ENCODE results near the gene GRIN2A. TPM values are rescaled to one million over a fixed set of nuclear protein-coding genes. Genes with fewer than 3 reads are reported as not detected.

Gene GRIN2A
- total and polyA plus RNA-seq, 2 donors (not counting 1 experiment from before 2014, with no cell fraction given): 0.44 TPM; not detected in 1

DNA sequence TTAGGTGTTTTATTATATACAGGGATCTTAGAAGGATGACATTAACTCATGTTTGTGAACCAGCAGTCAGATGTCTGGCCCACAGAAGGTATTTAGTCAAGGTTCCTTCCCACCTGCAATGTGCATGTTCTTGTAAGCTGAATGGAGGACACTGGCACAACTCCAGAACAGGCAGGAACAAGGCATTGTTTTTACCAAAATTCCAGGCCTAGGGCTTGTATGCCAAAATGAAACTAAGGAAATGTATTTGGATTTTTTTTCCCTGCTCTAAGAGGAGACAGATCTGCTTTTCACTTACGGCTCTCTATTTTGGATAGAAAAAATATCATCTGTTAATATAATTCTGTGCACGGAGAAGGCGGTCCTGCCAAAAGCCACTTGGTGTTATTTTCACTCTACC lies 312.5 kb downstream of the GRIN2A start:
- Histone ChIP-seq H3K4me1 (ENCODE audit: control insufficient read depth in 2 of 2, insufficient read depth in 2 of 2, low read length in 2 of 2) (no peaks in the 10 kb centered on the region), H2AFZ (ENCODE audit: insufficient read depth, low read depth, low read length, poor library complexity, severe bottlenecking) (no peak overlapping the region), H3K9me3 (ENCODE audit: control extremely low read depth in 1 of 3, control insufficient read depth in 2 of 3, insufficient read depth in 1 of 3, low read length in 2 of 3) (no peaks in the 10 kb centered on the region), H3K4me2 (replicated peaks; ENCODE audit: low read depth, low read length, poor library complexity, severe bottlenecking) (no peak overlapping the region), H4K20me1 (ENCODE audit: control insufficient read depth, insufficient read depth, low read length, poor library complexity, severe bottlenecking) (no peaks in the 10 kb centered on the region), H3K27me3 (replicated peaks in 1 of 4; ENCODE audit: control extremely low read depth in 1 of 4, control insufficient read depth in 3 of 4, insufficient read depth in 4 of 4, low read length in 3 of 4) (no peaks in the 10 kb centered on the region), H3K9ac (ENCODE audit: low read length) (no peak overlapping the region), H3K79me2 (ENCODE audit: control insufficient read depth, insufficient read depth, low read length) (no peaks in the 10 kb centered on the region), H3K36me3 (replicated peaks in 1 of 2; ENCODE audit: control extremely low read depth in 1 of 2, control insufficient read depth in 1 of 2, extremely low read depth in 1 of 2, insufficient read depth in 2 of 2, low read length in 1 of 2) (no peaks in the 10 kb centered on the region), H3K4me3 (ENCODE audit: control extremely low read depth in 1 of 5, extremely low read depth in 1 of 5, insufficient read depth in 1 of 5, low read depth in 2 of 5, low read length in 4 of 5) (no peak overlapping the region), H3K27ac (ENCODE audit: low read length in 2 of 2) (no peak overlapping the region)
- POLR2A ChIA-PET: no interaction called here
- CTCF ChIA-PET: interaction anchor here (1.1 kb wide), 1 partner anchor 10 kb away, joined by 3 read pairs; no protein-coding TSS in a partner anchor
- H3K27me3 Mint-ChIP-seq: peaks cover 12% of the 10 kb centered on the region
- no peak for TF ChIP-seq EZH2 (IDR thresholded peaks at IDR 0.05; ENCODE audit: borderline replicate concordance, insufficient read depth, low read depth, low read length, poor library complexity, severe bottlenecking)
- TF ChIP-seq, protein P1, sequence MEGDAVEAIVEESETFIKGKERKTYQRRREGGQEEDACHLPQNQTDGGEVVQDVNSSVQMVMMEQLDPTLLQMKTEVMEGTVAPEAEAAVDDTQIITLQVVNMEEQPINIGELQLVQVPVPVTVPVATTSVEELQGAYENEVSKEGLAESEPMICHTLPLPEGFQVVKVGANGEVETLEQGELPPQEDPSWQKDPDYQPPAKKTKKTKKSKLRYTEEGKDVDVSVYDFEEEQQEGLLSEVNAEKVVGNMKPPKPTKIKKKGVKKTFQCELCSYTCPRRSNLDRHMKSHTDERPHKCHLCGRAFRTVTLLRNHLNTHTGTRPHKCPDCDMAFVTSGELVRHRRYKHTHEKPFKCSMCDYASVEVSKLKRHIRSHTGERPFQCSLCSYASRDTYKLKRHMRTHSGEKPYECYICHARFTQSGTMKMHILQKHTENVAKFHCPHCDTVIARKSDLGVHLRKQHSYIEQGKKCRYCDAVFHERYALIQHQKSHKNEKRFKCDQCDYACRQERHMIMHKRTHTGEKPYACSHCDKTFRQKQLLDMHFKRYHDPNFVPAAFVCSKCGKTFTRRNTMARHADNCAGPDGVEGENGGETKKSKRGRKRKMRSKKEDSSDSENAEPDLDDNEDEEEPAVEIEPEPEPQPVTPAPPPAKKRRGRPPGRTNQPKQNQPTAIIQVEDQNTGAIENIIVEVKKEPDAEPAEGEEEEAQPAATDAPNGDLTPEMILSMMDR (IDR thresholded peaks at IDR 0.05): no peak
- H3K9me3 Mint-ChIP-seq (ENCODE audit: insufficient read depth): no peaks in the 10 kb centered on the region
- no peak overlapping the region for H3K4me3 Mint-ChIP-seq
- DNase-seq (no peak), ATAC-seq (ENCODE audit: low read depth) (no peak)
- H3K4me1 Mint-ChIP-seq: no peaks in the 10 kb centered on the region
- intact Hi-C loops (cut with micrococcal nuclease): no loop called here
- H3K27ac Mint-ChIP-seq: no peak overlapping the region
- WGBS (ENCODE audit: insufficient coverage): 93% methylated on average over 2 of the region's 3 CpGs

DNA sequence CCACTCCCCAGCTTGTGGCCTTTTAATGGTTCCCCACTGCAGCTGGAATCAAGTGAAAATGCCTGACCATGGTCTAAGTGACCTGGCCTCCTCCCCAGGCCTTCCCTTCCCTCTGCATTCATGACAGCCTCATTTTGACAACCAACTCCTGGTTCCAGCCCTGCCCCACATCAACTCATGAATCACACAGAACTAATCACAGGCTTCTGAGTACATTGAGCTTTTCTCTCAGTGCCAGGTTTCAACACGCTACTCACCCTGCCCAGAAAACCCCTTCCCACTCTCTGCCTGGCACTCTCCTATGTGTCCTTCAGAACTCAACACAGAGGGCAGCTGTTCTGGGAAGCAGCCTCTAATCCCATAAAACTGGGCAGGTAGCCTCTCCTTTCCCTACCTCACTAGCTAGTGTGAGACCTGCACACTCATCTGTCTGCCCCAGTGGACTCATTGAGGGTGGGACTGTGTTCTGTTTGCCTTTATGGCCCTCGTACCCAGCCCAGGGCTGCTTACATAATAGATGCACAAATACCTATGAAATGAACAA lies 313.6 kb downstream of the GRIN2A start:
- intact Hi-C loops (cut with micrococcal nuclease): no loop called here
- no peak for TF ChIP-seq EZH2 (IDR thresholded peaks at IDR 0.05; ENCODE audit: borderline replicate concordance, insufficient read depth, low read depth, low read length, poor library complexity, severe bottlenecking)
- TF ChIP-seq, protein P1 (IDR thresholded peaks at IDR 0.05): no peak
- Histone ChIP-seq H3K9ac (ENCODE audit: low read length) (no peak overlapping the region), H3K4me2 (replicated peaks; ENCODE audit: low read depth, low read length, poor library complexity, severe bottlenecking) (no peak overlapping the region), H3K36me3 (replicated peaks in 1 of 2; ENCODE audit: control extremely low read depth in 1 of 2, control insufficient read depth in 1 of 2, extremely low read depth in 1 of 2, insufficient read depth in 2 of 2, low read length in 1 of 2) (no peaks in the 10 kb centered on the region), H3K9me3 (ENCODE audit: control extremely low read depth in 1 of 3, control insufficient read depth in 2 of 3, insufficient read depth in 1 of 3, low read length in 2 of 3) (no peaks in the 10 kb centered on the region), H4K20me1 (ENCODE audit: control insufficient read depth, insufficient read depth, low read length, poor library complexity, severe bottlenecking) (no peaks in the 10 kb centered on the region), H3K4me3 (ENCODE audit: control extremely low read depth in 1 of 5, extremely low read depth in 1 of 5, insufficient read depth in 1 of 5, low read depth in 2 of 5, low read length in 4 of 5) (no peak overlapping the region), H3K4me1 (ENCODE audit: control insufficient read depth in 2 of 2, insufficient read depth in 2 of 2, low read length in 2 of 2) (no peaks in the 10 kb centered on the region), H3K79me2 (ENCODE audit: control insufficient read depth, insufficient read depth, low read length) (no peaks in the 10 kb centered on the region), H3K27me3 (replicated peaks in 1 of 4; ENCODE audit: control extremely low read depth in 1 of 4, control insufficient read depth in 3 of 4, insufficient read depth in 4 of 4, low read length in 3 of 4) (no peaks in the 10 kb centered on the region), H3K27ac (ENCODE audit: low read length in 2 of 2) (no peak overlapping the region), H2AFZ (ENCODE audit: insufficient read depth, low read depth, low read length, poor library complexity, severe bottlenecking) (no peak overlapping the region)
- no peak overlapping the region for H3K4me3 Mint-ChIP-seq
- H3K27me3 Mint-ChIP-seq: peaks cover 12% of the 10 kb centered on the region
- H3K4me1 Mint-ChIP-seq: no peaks in the 10 kb centered on the region
- H3K9me3 Mint-ChIP-seq (ENCODE audit: insufficient read depth): no peaks in the 10 kb centered on the region
- no peak for ATAC-seq (ENCODE audit: low read depth)
- H3K27ac Mint-ChIP-seq: no peak overlapping the region
- DNase-seq: no peak
- POLR2A ChIA-PET: no interaction called here
- CTCF ChIA-PET: interaction anchor here (1.1 kb wide), 1 partner anchor 11 kb away, joined by 3 read pairs; no protein-coding TSS in a partner anchor
- WGBS (ENCODE audit: insufficient coverage): 65% methylated on average over 2 of the region's 2 CpGs
